Keratinocyte (primary cell): ENCODE measurements around the gene KLK11. TPM values are rescaled to one million over a fixed set of nuclear protein-coding genes. Genes with fewer than 3 reads are reported as not detected.
A peak's percentile ranks its signal among the peaks of the same experiment; 100 is the strongest.

Experiments used
- DNase-seq: peaks from one replicate; pipeline ENCODE4 v3.0.0-alpha.2; 2011; ENCODE audit warnings: low read depth, missing footprints, low spot score
- FAIRE-seq: peaks from 2 replicates; lab custom pipeline; 2011; peaks lifted over from hg19 to GRCh38; lab: Jason Lieb, UNC
- H2AFZ ChIP-seq: 2 replicates; pipeline ENCODE4 v1.6.0; 2012; ENCODE audit warnings: low read length, control low read depth, inconsistent platforms; ENCODE audit not compliant: control insufficient read depth
- H3K27ac ChIP-seq: 2 replicates; pipeline ENCODE4 v1.5.1; 2011; ENCODE audit warnings: low read length; ENCODE audit not compliant: control insufficient read depth, insufficient read depth
- H3K27me3 ChIP-seq: 3 replicates; pipeline ENCODE4 v1.6.0; 2011; ENCODE audit warnings: low read length; ENCODE audit not compliant: control insufficient read depth, insufficient read depth; ENCODE audit errors: extremely low read depth
- H3K36me3 ChIP-seq, 2 experiments: 2 replicates in 1 of 2; 3 replicates in 1 of 2; pipeline ENCODE4 v1.5.1; 2011; ENCODE audit warnings: low read length in 2 of 2, mild to moderate bottlenecking in 1 of 2; ENCODE audit not compliant: control insufficient read depth in 2 of 2, insufficient read depth in 2 of 2; ENCODE audit errors: extremely low read depth in 1 of 2
- H3K4me1 ChIP-seq: 3 replicates; pipeline ENCODE4 v1.5.1; 2011; ENCODE audit warnings: low read length; ENCODE audit not compliant: control insufficient read depth, insufficient read depth; ENCODE audit errors: extremely low read depth
- H3K4me2 ChIP-seq: 3 replicates; pipeline ENCODE4 v1.6.0; 2011; ENCODE audit warnings: low read depth, low read length; ENCODE audit not compliant: control insufficient read depth, insufficient read depth; ENCODE audit errors: extremely low read depth
- H3K4me3 ChIP-seq, 3 experiments: fragments of 200-600 bp in 1 of 3; sonication (generic) in 1 of 3; 2 replicates in 2 of 3; 3 replicates in 1 of 3; pipeline ENCODE4 v1.5.1; 2011 to 2016; ENCODE audit warnings: low read length in 3 of 3, mild to moderate bottlenecking in 3 of 3, control low read depth in 2 of 3, inconsistent platforms in 1 of 3, low read depth in 1 of 3, mixed read lengths in 1 of 3, mixed run types in 1 of 3, moderate library complexity in 1 of 3; ENCODE audit not compliant: control insufficient read depth in 2 of 3, insufficient read depth in 2 of 3; ENCODE audit errors: extremely low read depth in 1 of 3
- H3K79me2 ChIP-seq: 2 replicates; pipeline ENCODE4 v1.6.0; 2012; ENCODE audit warnings: low read length; ENCODE audit not compliant: control insufficient read depth, insufficient read depth
- H3K9ac ChIP-seq: 3 replicates; pipeline ENCODE4 v1.6.0; 2011; ENCODE audit warnings: low read length; ENCODE audit not compliant: control insufficient read depth, insufficient read depth; ENCODE audit errors: extremely low read depth
- H3K9me1 ChIP-seq: 3 replicates; pipeline ENCODE4 v1.6.0; 2011; ENCODE audit warnings: low read length; ENCODE audit not compliant: control insufficient read depth, insufficient read depth; ENCODE audit errors: extremely low read depth
- H3K9me3 ChIP-seq: 2 replicates; pipeline ENCODE4 v1.5.1; 2012; ENCODE audit warnings: low read depth, low read length; ENCODE audit not compliant: control insufficient read depth
- H4K20me1 ChIP-seq: 3 replicates; pipeline ENCODE4 v1.6.0; 2011; ENCODE audit warnings: low read length; ENCODE audit not compliant: control insufficient read depth, insufficient read depth; ENCODE audit errors: extremely low read depth
- EZH2 ChIP-seq: IDR thresholded peaks from one replicate; pipeline ENCODE4 v1.6.1; 2012; ENCODE audit warnings: inconsistent platforms, mild to moderate bottlenecking, low read length, moderate library complexity
- dilution Hi-C: fragments of 300-500 bp; cut with MboI; formaldehyde crosslinking; loops from one replicate; pipeline ENCODE4 v1.7.0; 2020; ENCODE audit warnings: low sequenced_read_pairs; ENCODE audit not compliant: extremely low pct_ligation_motif_present
- polyA plus RNA-seq, 5 experiments: library from polyadenylated mRNA; depleted of rRNA in 3 of 5; stranded (reverse) in 3 of 5; stranded (forward) in 1 of 5; unstranded in 1 of 5; fragments of >200 nt; gene quantifications; 1 replicate in 1 of 5; 2 replicates in 3 of 5; 3 replicates in 1 of 5; pipeline versions ENCODE4 v1.2.1 to v1.2.3, GENCODE V29; 2011 to 2012; ENCODE audit warnings: missing spikeins in 2 of 5, low read depth in 1 of 5, low replicate concordance in 1 of 5
- TF ChIP-seq, protein P1 (sequence below), 3 experiments: IDR thresholded peaks in 1 of 3; conservative IDR thresholded peaks in 1 of 3; optimal IDR thresholded peaks in 1 of 3; 2 replicates in 2 of 3; 3 replicates in 1 of 3; pipeline versions ENCODE3 to v1.5.1; 2011; ENCODE audit warnings: low read length in 3 of 3, mild to moderate bottlenecking in 3 of 3, moderate library complexity in 2 of 3, control low read depth in 1 of 3, inconsistent platforms in 1 of 3; ENCODE audit not compliant: insufficient read depth in 2 of 3; ENCODE audit errors: extremely low read depth in 1 of 3

The KLK11 gene
- polyA plus RNA-seq, 1 donor (not counting 4 experiments of a cell fraction or from before 2014, with no cell fraction given), result 18.0 TPM

GRCh38 chr19:51071095-51071405, 44.6 kb upstream of the KLK11 start:
- peaks cover 3% of the 10 kb centered on the region for H3K27me3 ChIP-seq
- no peaks in the 10 kb centered on the region for H3K9me3 ChIP-seq
- dilution Hi-C loops, result no loop called here
- no peak overlapping the region for H3K27ac ChIP-seq
- FAIRE-seq (peak; percentile 43), DNase-seq (no peak)
- H3K4me1 ChIP-seq, result no peaks in the 10 kb centered on the region
- H4K20me1 ChIP-seq, result no peaks in the 10 kb centered on the region
- no peaks in the 10 kb centered on the region for H3K36me3 ChIP-seq
- H3K9ac ChIP-seq, result no peak overlapping the region
- no peak overlapping the region for H3K4me3 ChIP-seq
- H3K79me2 ChIP-seq, result no peaks in the 10 kb centered on the region
- H3K9me1 ChIP-seq, result no peaks in the 10 kb centered on the region
- TF ChIP-seq EZH2, result no peak
- TF ChIP-seq, protein P1, sequence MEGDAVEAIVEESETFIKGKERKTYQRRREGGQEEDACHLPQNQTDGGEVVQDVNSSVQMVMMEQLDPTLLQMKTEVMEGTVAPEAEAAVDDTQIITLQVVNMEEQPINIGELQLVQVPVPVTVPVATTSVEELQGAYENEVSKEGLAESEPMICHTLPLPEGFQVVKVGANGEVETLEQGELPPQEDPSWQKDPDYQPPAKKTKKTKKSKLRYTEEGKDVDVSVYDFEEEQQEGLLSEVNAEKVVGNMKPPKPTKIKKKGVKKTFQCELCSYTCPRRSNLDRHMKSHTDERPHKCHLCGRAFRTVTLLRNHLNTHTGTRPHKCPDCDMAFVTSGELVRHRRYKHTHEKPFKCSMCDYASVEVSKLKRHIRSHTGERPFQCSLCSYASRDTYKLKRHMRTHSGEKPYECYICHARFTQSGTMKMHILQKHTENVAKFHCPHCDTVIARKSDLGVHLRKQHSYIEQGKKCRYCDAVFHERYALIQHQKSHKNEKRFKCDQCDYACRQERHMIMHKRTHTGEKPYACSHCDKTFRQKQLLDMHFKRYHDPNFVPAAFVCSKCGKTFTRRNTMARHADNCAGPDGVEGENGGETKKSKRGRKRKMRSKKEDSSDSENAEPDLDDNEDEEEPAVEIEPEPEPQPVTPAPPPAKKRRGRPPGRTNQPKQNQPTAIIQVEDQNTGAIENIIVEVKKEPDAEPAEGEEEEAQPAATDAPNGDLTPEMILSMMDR (optimal IDR thresholded peaks at IDR 0.05 in 1 of 3, IDR thresholded peaks at IDR 0.05 in 1 of 3, conservative IDR thresholded peaks at IDR 0.05 in 1 of 3; ENCODE audit: extremely low read depth in 1 of 3, insufficient read depth in 2 of 3, low read length in 3 of 3), result no peak
- peak overlapping the region; percentile 21 for H2AFZ ChIP-seq
- no peak overlapping the region for H3K4me2 ChIP-seq

DNA sequence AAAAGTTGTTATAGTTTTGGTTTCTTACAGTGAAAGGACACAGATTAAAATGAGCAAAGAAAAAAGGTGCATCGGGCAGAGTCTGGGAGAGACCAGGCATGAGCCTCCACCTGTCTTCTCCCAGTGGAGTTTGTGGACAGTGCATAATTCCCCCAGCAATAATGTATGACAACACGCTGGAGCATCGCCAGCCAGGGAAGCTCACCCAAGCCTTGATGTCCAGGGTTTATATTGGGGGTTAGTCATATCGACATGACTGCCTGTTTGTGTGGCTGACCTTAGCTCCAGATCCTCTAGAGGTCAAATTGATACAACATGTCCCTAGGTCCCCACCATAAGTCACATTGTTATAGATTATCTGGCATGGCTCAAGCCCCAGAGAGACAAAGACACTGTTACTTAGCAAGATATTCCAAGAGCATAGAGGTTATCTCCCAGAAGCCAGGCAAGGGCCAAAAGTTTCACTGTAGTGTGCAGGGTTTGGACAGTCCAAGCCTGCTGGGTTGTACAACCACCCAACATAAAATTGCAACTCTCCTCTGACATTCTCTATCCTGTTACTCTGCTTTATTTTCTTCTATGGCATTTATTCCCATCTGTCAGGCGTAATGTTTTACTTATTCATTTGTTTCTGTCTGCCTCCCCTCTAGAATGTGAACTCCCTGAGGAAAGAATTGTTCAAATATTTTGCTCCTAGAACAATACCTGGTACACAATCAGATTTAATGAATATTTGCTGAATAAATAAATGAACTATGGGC, 44.1 kb upstream of the KLK11 start:
- DNase-seq (no peak), FAIRE-seq (no peak)
- Histone ChIP-seq H3K4me1 (no peaks in the 10 kb centered on the region), H3K9ac (no peak overlapping the region), H3K9me1 (no peaks in the 10 kb centered on the region), H2AFZ (no peak overlapping the region), H3K79me2 (no peaks in the 10 kb centered on the region), H3K9me3 (no peaks in the 10 kb centered on the region), H3K4me2 (no peak overlapping the region), H3K27me3 (peaks cover 8% of the 10 kb centered on the region), H3K4me3 (no peak overlapping the region), H3K27ac (no peak overlapping the region), H3K36me3 (no peaks in the 10 kb centered on the region), H4K20me1 (no peaks in the 10 kb centered on the region)
- TF ChIP-seq, protein P1 (optimal IDR thresholded peaks at IDR 0.05 in 1 of 3, IDR thresholded peaks at IDR 0.05 in 1 of 3, conservative IDR thresholded peaks at IDR 0.05 in 1 of 3; ENCODE audit: extremely low read depth in 1 of 3, insufficient read depth in 2 of 3, low read length in 3 of 3), result no peak
- TF ChIP-seq EZH2, result no peak
- dilution Hi-C loops, result no loop called here
